Muscle of leg (tissue), 11 donors: ENCODE data around the gene ZMIZ2. TPM values are rescaled to one million over a fixed set of nuclear protein-coding genes. Genes with fewer than 3 reads are reported as not detected.

Experiments used
- DNase-seq: peaks from one replicate; pipeline ENCODE4 v3.0.0; 2013
- H3K27ac ChIP-seq: one replicate; pipeline ENCODE4 v1.5.1; 2013; ENCODE audit warnings: mild to moderate bottlenecking, low read length, control low read depth
- H3K27me3 ChIP-seq: one replicate; pipeline ENCODE4 v1.6.1; 2013; ENCODE audit warnings: low read length; ENCODE audit not compliant: control insufficient read depth, insufficient read depth
- H3K36me3 ChIP-seq: one replicate; pipeline ENCODE4 v1.6.1; 2013; ENCODE audit warnings: low read length; ENCODE audit not compliant: control insufficient read depth, insufficient read depth
- H3K4me1 ChIP-seq: one replicate; pipeline ENCODE4 v1.6.1; 2013; ENCODE audit warnings: low read length; ENCODE audit not compliant: control insufficient read depth, insufficient read depth
- H3K4me3 ChIP-seq: one replicate; pipeline ENCODE4 v1.5.1; 2013; ENCODE audit warnings: low read length, control low read depth
- H3K9me3 ChIP-seq: replicated peaks from 2 replicates; pipeline ENCODE4 v1.6.1; 2013; ENCODE audit warnings: low read depth, low read length; ENCODE audit not compliant: control insufficient read depth
- WGBS: methylation state at CpG from one replicate; pipeline ENCODE4 v1.1.5; 2013; ENCODE audit warnings: missing lambda C conversion rate; ENCODE audit not compliant: insufficient coverage; 5-methylcytosine and 5-hydroxymethylcytosine counted together
- polyA plus RNA-seq, 8 donors: library from polyadenylated mRNA; unstranded; fragments of 120-200 nt; gene quantifications; one replicate each; pipeline versions ENCODE4 v1.2.1 to v1.2.3, GENCODE V29; 2013; ENCODE audit warnings: inconsistent platforms in 1 of 8, low replicate concordance in 1 of 8; ENCODE audit not compliant: insufficient read length in 8 of 8, insufficient read depth in 1 of 8
- total RNA-seq: library from RNA; stranded (reverse); fragments of 120-200 nt; gene quantifications from one replicate; pipeline ENCODE4 v1.2.4, GENCODE V29; 2013

Gene ZMIZ2
- total and polyA plus RNA-seq, 9 donors, result 10.9 to 48.9 (median 31.7) TPM

GRCh38 chr7:44756904-44757303, 8.3 kb downstream of the ZMIZ2 start:
- Histone ChIP-seq H3K4me3 (no peak overlapping the region), H3K27ac (peak overlapping the region; percentile 53), H3K36me3 (peaks cover 34% of the 10 kb centered on the region), H3K4me1 (peaks cover 40% of the 10 kb centered on the region), H3K27me3 (no peaks in the 10 kb centered on the region), H3K9me3 (no peaks in the 10 kb centered on the region)
- DNase-seq, result no peak
- 71% methylated on average over 11 of the region's 12 CpGs for WGBS

- 8% methylated on average over 7 of the region's 10 CpGs for WGBS
- DNase-seq, result peak; percentile 91
- H3K9me3 ChIP-seq, result no peaks in the 10 kb centered on the region
- H3K27ac ChIP-seq, result peak overlapping the region; percentile 53
- no peaks in the 10 kb centered on the region for H3K27me3 ChIP-seq
- H3K4me1 ChIP-seq, result peaks cover 43% of the 10 kb centered on the region
- no peak overlapping the region for H3K4me3 ChIP-seq
- peaks cover 38% of the 10 kb centered on the region for H3K36me3 ChIP-seq
Measured at GRCh38 chr7:44757311-44757710, 8.7 kb downstream of the ZMIZ2 start.

GRCh38 chr7:44757739-44758138, 9.1 kb downstream of the ZMIZ2 start:
- DNase-seq, result no peak
- Histone ChIP-seq H3K4me1 (peaks cover 47% of the 10 kb centered on the region), H3K36me3 (peaks cover 42% of the 10 kb centered on the region), H3K27me3 (no peaks in the 10 kb centered on the region), H3K27ac (no peak overlapping the region), H3K9me3 (no peaks in the 10 kb centered on the region), H3K4me3 (no peak overlapping the region)
- WGBS, result 74% methylated on average over 6 of the region's 7 CpGs

GRCh38 chr7:44759246-44759645, 10.6 kb downstream of the ZMIZ2 start:
- Histone ChIP-seq H3K27ac (no peak overlapping the region), H3K36me3 (peaks cover 57% of the 10 kb centered on the region), H3K4me1 (peaks cover 48% of the 10 kb centered on the region), H3K4me3 (no peak overlapping the region), H3K9me3 (no peaks in the 10 kb centered on the region), H3K27me3 (no peaks in the 10 kb centered on the region)
- DNase-seq, result no peak
- whole genome bisulfite sequencing, result 97% methylated on average over 6 of the region's 9 CpGs

GRCh38 chr7:44760034-44760580, 11.5 kb downstream of the ZMIZ2 start:
- no peaks in the 10 kb centered on the region for H3K27me3 ChIP-seq
- DNase-seq, result no peak
- 88% methylated on average over 14 of the region's 18 CpGs for WGBS
- H3K36me3 ChIP-seq, result peaks cover 66% of the 10 kb centered on the region
- peaks cover 39% of the 10 kb centered on the region for H3K4me1 ChIP-seq
- H3K27ac ChIP-seq, result no peak overlapping the region
- H3K4me3 ChIP-seq, result no peak overlapping the region
- H3K9me3 ChIP-seq, result no peaks in the 10 kb centered on the region

- H3K36me3 ChIP-seq, result peaks cover 79% of the 10 kb centered on the region
- 79% methylated on average over 40 of the region's 48 CpGs for whole genome bisulfite sequencing
- no peaks in the 10 kb centered on the region for H3K9me3 ChIP-seq
- H3K27me3 ChIP-seq, result no peaks in the 10 kb centered on the region
- no peak overlapping the region for H3K4me3 ChIP-seq
- H3K4me1 ChIP-seq, result peaks cover 29% of the 10 kb centered on the region
- no peak for DNase-seq
- no peak overlapping the region for H3K27ac ChIP-seq
Measured at GRCh38 chr7:44761207-44762161, 12.8 kb downstream of the ZMIZ2 start.

- Histone ChIP-seq H3K9me3 (no peaks in the 10 kb centered on the region), H3K36me3 (peaks cover 88% of the 10 kb centered on the region), H3K4me3 (no peak overlapping the region), H3K4me1 (peaks cover 29% of the 10 kb centered on the region), H3K27ac (no peak overlapping the region), H3K27me3 (no peaks in the 10 kb centered on the region)
- 80% methylated on average over 8 of the region's 9 CpGs for WGBS
- DNase-seq, result no peak
Measured at GRCh38 chr7:44762300-44762699, 13.7 kb downstream of the ZMIZ2 start.

- no peak for DNase-seq
- Histone ChIP-seq H3K36me3 (peaks cover 91% of the 10 kb centered on the region), H3K9me3 (no peaks in the 10 kb centered on the region), H3K27me3 (no peaks in the 10 kb centered on the region), H3K27ac (no peak overlapping the region), H3K4me3 (no peak overlapping the region), H3K4me1 (peaks cover 29% of the 10 kb centered on the region)
- WGBS, result 93% methylated on average over 18 of the region's 20 CpGs
Measured at GRCh38 chr7:44762726-44763522, 14.3 kb downstream of the ZMIZ2 start.

GRCh38 chr7:44764081-44764480, 15.4 kb downstream of the ZMIZ2 start:
- no peak overlapping the region for H3K4me3 ChIP-seq
- peaks cover 39% of the 10 kb centered on the region for H3K4me1 ChIP-seq
- no peak for DNase-seq
- H3K27ac ChIP-seq, result no peak overlapping the region
- H3K9me3 ChIP-seq, result no peaks in the 10 kb centered on the region
- H3K36me3 ChIP-seq, result peaks cover 85% of the 10 kb centered on the region
- 84% methylated on average over 2 of the region's 6 CpGs for WGBS
- no peaks in the 10 kb centered on the region for H3K27me3 ChIP-seq
